Nucleus accumbens (tissue), 56 donors: ENCODE measurements around the gene CILP.
"Not testable (repeated sequence)": the region's sequence is repeated elsewhere in the genome, so short reads cannot be mapped to it uniquely, and the experiment has no call there.

Experiments
- DNase-seq, 56 donors: peaks; one replicate each; lab custom pipeline; 2025; lab: John Stamatoyannopoulos, UW

The CILP gene

GRCh38 chr15:65196637-65197336, 14.5 kb downstream of the CILP start:
- no peak for DNase-seq

- DNase-seq = no peak
These were observed 15.7 kb downstream of the CILP start for GRCh38 chr15:65195548-65195923.

- DNase-seq = peak in 2 of 56 donors; percentile 6 to 23
These were observed 16.3 kb downstream of the CILP start for GRCh38 chr15:65194826-65195547.

- no peak for DNase-seq
These were observed 19.3 kb downstream of the CILP start for GRCh38 chr15:65192016-65192415.

- peak in 13 of 56 donors; percentile 7 to 42 (median 19) for DNase-seq
These were observed 22.1 kb downstream of the CILP start for GRCh38 chr15:65189102-65189740.

GRCh38 chr15:65188472-65188871, 22.8 kb downstream of the CILP start:
- DNase-seq = not testable (repeated sequence)

GRCh38 chr15:65184868-65185717, 26.2 kb downstream of the CILP start, which contains the start of gene CLPX:
CLPX (minus strand) TSS chr15:65185342; CDS start chr15:65185153, 189 bp downstream.
- peak; percentile 25 to 96 (median 87) for DNase-seq

- peak in 31 of 56 donors; percentile 4 to 71 (median 49) for DNase-seq
These were observed 26.9 kb downstream of the CILP start for GRCh38 chr15:65184305-65184867.

GRCh38 chr15:65183865-65184159, 27.5 kb downstream of the CILP start:
- DNase-seq = no peak

- no peak for DNase-seq
These were observed 28.7 kb downstream of the CILP start for GRCh38 chr15:65182538-65182937.

DNA sequence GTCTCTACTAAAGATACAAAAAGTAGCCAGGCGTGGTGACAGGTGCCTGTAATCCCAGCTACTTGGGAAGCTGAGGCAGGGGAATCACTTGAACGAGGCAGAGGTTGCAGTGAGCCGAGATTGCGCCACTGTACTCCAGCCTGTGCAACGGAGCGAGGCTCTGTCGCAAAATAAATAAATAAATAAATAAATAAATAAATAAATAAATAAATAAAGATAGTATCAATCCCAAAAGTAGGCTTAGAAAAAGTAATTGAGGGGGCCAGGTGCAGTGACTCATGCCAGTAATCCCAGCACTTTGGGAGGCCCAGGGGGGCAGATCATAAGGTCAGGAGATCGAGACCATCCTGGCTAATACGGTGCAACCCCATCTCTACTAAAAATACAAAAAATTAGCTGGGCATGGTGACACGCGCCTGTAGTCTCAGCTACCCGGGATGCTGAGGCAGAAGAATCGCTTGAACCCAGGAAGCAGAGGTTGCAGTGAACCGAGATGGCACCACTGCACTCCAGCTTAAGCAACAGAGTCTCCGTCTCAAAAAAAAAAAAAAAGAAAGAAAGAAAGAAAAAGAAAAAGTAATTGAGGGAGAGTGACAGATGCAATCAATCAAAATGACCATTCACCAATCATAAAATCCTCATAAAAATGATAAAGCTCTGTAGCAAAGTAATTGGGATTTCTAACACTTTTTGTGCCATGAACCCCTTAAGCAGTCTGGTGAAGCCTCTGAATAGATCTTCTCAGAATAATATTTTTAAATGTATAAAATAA, 29.5 kb downstream of the CILP start:
- not testable (repeated sequence) for DNase-seq

- DNase-seq = no peak
These were observed 31.1 kb downstream of the CILP start for GRCh38 chr15:65180167-65180566.

GRCh38 chr15:65177901-65178300, 33.4 kb downstream of the CILP start:
- DNase-seq = no peak

- DNase-seq = no peak
These were observed 35.2 kb downstream of the CILP start for GRCh38 chr15:65176056-65176455.

DNA sequence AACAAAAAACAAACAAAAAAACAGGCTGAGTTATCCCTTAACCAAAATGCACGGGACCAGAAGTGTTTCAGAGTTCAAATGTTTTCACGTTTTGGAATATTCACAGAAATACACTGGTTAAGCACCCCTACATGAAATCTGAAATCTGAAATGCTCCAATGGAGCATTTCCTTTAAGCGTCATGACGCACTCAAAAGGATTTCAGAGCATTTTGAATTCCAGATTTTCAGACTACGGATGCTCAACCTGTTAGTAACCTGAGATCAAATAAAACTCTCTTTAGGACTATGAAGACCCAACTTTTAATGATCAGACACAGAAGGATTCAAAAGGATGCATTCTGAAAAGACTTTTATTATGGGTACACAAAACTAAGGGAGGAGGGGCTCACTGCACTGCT, 35.8 kb downstream of the CILP start:
- no peak for DNase-seq

DNA sequence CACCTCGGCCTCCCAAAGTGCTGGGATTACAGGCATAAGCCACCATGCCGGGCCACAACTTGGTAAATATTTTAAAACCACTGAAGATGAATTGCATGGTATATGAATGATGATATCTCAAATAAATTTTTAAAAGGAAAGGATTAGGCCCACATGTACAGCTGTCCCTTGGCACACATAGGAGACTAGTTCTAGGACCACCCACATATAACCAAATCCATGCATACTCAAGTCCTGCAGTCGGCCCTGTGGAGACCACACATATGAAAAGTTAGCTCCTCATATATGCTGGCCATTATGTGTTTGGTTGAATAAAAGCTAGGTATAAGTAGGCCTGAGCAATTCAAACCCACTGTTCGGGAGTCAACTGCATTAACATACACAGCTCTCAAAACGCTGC, 36.8 kb downstream of the CILP start:
- DNase-seq = no peak

GRCh38 chr15:65172531-65172930, 38.7 kb downstream of the CILP start:
- no peak for DNase-seq

DNA sequence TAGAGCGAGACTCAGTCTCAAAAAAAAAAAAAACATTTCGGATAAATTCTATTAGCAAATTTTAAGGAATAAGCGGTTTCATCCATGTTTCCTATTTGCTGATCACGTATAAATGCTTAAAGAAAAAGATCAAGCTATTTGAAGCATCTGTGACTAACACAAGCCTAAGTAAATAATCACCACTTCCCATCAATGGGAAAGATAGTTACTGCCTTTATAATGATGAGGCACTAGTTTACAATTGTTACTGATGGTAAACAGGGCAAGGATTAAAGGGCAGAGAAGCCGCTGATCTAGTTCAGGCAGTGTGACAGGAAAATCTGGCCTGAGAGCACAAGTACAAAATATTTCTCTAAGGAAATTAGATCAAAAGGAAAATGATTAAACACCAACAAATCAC, 39.8 kb downstream of the CILP start:
- DNase-seq = no peak

- no peak for DNase-seq
These were observed 45.4 kb downstream of the CILP start for GRCh38 chr15:65165875-65166274.

- DNase-seq = no peak
These were observed 47.1 kb downstream of the CILP start for GRCh38 chr15:65164139-65164538.
